Stimulated activated CD8-positive, alpha-beta memory T cell treated with anti-CD3 and anti-CD28 coated beads, Interleukin-15, amount 100 ng/mL, for 48 hours (primary cell): ENCODE results near the gene CNTNAP2.

Source experiments
- DNase-seq, 2 donors: peaks; one replicate each; pipeline ENCODE4 v3.0.0-alpha.2; 2020; ENCODE audit warnings: low read depth in 2 of 2

CNTNAP2 gene

GRCh38 chr7:146417176-146417575 lies 300.6 kb downstream of the CNTNAP2 start:
- no peak for DNase-seq

- no peak for DNase-seq
These were observed 306.8 kb downstream of the CNTNAP2 start for GRCh38 chr7:146423446-146423845.

DNA sequence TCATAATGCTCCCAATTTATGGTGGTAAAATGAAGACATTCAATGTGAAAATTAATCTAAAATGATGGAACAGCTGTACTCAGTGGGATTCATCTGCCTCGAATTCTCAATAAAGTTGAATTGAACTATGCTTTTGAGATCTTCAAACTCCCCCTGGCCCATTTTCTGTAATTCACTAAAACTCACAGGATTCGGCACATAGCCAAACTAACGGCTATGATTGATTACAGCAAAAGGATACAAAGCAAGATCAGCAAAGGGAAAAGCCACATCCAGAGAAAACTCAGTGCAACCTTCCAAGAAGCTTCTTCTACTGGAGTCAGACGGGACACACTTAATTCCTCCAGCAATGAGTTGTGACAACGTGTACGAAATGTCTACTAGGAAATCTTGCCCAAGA lies 307.5 kb downstream of the CNTNAP2 start:
- no peak for DNase-seq

DNA sequence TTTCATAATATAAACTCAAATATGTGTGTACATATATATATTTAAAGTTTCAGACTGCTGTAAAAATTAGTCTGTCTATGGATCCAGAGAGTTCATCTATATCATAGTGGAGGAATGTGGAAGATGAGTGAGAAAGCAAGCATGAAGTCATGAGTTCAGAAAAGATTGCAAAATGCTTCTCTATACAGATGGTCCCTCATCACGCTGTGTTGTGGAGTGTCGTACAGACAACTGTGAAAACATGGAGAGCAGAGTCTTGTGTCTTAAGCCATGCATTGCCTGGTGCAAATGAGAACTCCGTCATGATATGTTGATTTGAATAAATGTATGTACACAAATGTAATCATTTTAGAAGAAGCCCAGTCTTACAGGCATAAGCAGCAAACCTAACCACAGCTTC lies 316.9 kb downstream of the CNTNAP2 start:
- DNase-seq: no peak

DNA sequence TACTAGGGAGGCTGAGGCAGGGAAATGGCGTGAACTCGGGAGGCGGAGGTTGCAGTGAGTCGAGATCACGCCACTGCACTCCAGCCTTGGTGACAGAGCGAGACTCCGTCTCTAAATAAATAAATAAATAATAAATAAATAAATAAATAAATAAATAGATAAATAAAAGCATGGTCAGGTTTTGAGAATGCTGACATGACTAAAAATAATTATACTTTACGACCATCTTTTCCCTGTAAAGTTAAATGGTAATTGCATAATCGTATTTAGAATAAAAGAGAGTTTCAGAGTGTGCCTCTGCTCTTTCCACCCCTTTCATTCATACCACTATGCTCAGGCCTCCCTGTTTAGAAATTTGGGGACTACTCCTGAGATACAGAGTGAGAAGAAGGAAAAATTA lies 326.5 kb downstream of the CNTNAP2 start:
- no peak for DNase-seq

DNA sequence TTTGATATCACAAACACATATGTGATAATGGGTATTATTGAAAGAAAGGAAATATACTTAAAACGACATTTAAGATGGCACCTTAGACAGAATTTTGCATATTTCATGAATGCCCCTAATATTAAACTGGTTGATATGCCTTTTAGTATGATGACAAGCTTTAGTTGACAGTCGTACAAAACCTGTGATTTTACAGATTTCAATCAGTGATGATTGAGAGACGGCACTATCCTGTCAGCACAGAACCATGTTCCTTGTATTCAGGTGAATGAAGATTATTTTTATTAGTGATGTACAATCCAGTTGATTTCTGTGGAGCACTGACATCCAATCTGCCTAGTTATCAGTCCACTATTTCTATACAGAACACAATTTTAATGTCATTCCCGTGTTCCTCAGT lies 333.0 kb downstream of the CNTNAP2 start:
- DNase-seq: no peak

DNA sequence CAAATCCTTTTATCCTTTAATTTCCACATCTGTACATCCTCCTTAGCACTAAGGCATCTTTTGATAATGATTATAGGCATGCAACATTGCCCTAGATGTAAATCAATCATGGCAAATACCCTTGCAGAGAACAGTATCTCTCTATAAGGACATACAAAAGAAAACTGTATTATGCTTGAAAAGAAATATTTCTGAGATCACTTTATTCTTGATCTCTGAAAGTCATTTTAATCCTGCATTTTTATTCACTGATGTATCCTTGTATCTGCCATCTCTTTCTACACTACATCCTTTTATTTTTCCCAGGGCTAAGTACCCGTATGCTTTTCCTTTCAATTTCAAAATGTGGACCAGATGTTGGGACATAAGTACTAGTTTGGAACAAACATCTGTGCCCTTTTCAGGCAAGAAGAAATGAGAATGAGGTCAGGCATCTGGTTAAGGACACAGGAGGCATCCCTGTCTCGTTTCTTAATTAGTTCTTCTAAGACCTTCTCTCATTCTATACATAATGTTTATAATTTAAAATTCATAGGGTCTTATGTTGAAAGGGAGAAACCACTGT lies 338.6 kb downstream of the CNTNAP2 start:
- no peak for DNase-seq

GRCh38 chr7:146479040-146479439 lies 362.4 kb downstream of the CNTNAP2 start:
- no peak for DNase-seq

DNA sequence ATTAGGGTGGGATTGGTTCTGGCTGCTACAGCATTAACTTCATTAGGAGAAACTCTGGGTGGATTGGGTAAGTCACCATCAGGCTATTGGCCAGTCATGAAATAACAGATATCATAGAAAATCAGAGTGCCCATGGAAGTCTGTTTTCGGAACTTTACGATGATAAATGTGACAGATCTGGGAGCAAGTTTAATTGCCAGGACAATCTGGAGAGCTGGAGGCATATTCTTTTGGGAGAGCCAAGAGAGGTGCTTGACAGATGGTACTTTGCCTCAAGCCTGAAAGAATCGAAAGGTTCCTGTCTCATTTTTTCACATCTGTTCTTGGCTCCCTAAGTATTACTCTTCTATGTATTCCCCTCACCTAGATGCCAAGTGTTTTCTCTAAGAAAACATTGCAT lies 369.9 kb downstream of the CNTNAP2 start:
- no peak for DNase-seq

GRCh38 chr7:146492017-146492416 lies 375.4 kb downstream of the CNTNAP2 start:
- DNase-seq: no peak

GRCh38 chr7:146494952-146495596 lies 378.5 kb downstream of the CNTNAP2 start:
- no peak for DNase-seq

GRCh38 chr7:146496657-146497056 lies 380.1 kb downstream of the CNTNAP2 start:
- DNase-seq: no peak

DNA sequence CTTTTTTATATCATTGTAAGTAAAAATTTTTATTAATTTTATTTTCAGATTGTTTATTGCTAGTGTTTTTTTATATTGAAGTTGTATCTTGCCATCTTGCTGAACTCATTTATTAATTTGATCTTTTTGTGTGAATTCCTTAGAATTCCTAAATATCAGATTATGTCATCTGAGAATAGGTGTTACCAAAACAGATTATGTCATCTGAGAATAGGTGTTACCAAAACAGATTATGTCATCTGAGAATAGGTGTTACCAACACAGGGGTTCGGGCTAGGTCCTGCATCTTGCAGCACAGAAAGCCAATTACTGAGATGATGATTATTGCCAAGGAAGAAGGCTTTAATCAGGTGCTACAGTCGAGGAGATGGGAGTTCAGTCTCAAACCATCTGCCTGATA lies 383.4 kb downstream of the CNTNAP2 start:
- no peak for DNase-seq

DNA sequence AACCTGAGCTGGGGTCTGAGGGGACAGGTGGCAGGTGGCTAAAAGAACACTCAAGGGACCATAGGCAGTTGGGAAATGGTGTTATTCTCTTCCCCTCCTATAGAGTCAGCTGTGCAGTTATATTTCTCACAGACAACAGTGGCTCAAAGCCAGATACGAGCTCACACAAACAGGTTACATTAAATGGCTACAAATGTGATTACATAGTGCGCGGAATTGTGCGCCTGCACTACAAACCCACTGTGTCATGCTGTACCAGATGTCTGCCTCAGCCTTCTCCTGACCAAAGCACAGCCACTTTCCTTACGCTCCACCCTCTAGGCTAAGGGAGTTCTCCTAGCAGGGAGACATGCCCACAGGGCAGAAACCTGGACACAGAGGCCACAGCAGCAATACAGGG lies 387.2 kb downstream of the CNTNAP2 start:
- no peak for DNase-seq

DNA sequence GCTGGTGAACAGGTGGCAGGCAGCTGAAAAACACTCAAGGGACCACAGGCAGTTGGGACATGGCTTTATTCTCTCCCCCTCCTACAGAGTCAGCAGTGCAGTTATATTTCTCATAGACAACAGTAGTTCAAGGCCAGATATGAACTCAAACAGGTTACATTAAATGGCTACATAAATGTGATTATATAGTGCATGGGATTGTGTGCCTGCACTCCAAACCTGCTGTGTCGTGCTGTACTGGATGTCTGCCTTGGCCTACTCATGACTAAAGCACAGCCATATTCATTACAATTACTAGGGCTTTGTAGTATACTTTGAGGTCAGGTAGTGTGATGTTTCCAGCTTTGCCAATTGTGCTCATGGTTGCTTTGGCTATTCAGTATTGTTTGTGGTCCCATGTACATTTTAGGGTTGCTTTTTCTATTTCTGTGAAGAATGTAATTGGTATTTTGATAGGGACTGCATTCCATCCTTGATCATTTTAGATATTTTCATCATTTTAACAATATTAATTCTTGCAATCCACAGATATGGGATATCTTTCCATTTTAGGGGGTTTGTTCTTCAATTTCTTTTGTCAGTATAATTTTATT lies 393.6 kb downstream of the CNTNAP2 start:
- no peak for DNase-seq

DNA sequence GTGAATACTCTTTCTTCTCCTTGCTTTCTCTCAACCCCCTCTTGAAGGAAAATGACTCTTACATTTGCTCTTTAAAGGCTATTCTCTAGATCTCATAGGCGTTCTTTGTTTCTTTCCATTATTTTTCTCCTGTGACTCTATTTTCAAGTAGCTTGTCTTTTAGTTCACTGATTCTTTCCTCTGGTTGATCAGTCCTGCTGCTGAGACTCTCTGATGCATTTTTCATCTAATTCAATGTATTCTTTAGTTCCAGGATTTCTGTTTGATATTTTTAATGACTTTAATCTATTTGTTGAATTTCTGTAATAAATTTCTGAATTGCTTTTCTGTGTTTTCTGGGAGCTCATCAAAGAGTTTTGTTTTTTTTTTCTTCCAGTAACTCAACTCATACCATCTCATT lies 397.7 kb downstream of the CNTNAP2 start:
- no peak for DNase-seq

- no peak for DNase-seq
These were observed 412.0 kb downstream of the CNTNAP2 start for GRCh38 chr7:146528581-146528980.

DNA sequence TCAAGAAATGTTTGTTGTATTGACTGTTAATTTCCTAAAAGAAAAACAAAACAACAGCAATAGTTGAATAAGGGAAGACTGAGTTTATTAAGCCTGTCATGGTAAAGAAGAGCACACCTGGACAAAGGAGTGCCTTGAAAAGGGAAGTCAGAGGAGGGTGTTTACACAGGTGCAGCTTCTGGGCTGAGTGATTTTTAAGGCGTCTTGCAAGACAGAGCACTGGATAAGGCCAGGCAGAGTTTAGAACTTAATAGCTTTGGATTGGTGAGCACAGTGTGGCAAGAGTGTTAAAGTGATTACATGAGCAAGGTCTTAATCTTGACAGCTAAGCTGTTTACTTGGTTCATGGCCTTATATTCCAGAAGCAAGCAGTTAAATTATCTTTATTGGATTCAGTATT lies 423.2 kb downstream of the CNTNAP2 start:
- DNase-seq: no peak

DNA sequence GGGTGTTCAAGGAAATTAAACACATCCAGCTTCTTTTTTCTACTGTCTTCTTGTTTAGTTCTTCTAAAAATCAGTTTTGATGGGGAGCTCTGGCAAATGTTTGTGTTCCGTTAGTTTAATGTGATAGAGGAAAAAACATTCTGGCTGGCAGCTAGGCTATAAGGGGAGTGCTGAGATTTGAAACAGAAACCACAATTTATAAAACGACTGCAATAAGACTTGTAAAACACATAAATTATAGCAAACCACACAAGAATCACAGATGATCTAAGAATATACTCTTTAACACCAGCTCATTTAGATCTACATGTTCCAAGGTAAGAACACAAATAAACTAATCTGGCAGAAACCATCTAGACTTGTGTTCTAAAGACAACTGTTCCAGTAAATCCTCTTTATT lies 425.5 kb downstream of the CNTNAP2 start:
- DNase-seq: no peak

DNA sequence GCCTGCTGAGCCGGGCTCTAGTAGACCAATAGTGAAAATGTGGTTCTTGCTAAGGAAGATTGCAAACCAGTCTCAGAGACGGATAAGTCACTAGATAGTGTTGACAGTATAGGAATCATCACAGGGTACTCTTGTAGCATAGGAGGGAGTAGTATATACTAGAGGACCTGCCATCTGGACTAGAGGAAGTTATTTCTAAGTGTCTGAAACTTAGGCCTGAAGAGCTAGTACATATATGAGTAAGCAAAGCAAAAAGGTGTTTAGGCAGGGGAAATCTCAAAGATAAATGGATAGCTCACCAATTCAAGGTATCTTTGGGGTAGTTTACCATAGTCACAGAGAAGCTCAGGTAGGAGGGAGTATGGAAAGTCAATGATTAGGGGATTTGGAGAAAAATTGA lies 428.1 kb downstream of the CNTNAP2 start:
- no peak for DNase-seq

- no peak for DNase-seq
These were observed 432.2 kb downstream of the CNTNAP2 start for GRCh38 chr7:146548816-146549215.

DNA sequence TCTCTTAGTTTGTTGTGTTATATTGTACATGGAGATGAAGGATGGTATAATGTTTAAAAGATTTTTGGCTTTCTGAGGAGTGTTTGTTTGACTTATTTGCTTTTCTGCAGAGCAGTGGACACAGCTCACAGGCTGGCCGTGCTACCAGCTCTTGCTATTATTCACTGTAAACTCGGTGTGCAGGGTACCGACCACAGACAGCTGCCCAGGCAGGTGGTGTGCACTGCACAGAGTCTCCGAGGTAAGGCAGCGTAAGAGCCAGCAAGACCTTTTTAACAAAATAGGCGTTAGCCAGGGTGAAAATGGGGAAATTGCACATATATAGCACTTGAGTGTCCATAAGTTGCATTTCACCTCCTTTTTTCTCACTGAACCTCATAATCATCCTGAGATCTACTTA lies 438.0 kb downstream of the CNTNAP2 start:
- DNase-seq: no peak

GRCh38 chr7:146557971-146558469 lies 441.4 kb downstream of the CNTNAP2 start:
- no peak for DNase-seq

DNA sequence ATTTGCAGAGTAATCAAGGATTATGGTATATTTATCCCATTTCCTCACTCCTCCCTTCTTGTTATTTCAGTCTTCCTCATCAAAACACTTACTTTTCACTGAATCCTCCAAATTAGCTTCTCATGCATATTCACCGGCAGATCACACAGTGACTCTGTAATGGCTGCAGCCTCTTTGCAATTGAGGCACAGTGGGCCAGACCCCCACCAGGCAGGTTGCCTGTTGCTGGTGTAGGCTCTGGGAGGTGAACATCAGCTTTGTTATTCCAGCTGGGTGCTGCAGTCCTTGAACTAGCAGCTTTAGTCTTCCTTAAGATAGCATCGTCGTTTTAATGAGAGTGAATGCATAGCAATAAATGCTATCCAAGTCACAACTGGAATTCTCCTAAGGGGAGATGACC lies 449.3 kb downstream of the CNTNAP2 start:
- no peak for DNase-seq
